ENCODE data around the gene UGT2B7. TPM values are rescaled to one million over a fixed set of nuclear protein-coding genes. Genes with fewer than 3 reads are reported as not detected.

The UGT2B7 gene
- total RNA-seq, 1 donor from 2014 or later, result 218 TPM

GRCh38 chr4:69147334-69147733 is 51.1 kb downstream of the UGT2B7 start:
- ATAC-seq, result peak; percentile 58
- DNase-seq (ENCODE audit: low spot score), result peak; percentile 48

GRCh38 chr4:69154021-69154420 is 57.7 kb downstream of the UGT2B7 start:
- no peak for ATAC-seq
- no peak for DNase-seq (ENCODE audit: low spot score)

GRCh38 chr4:69156913-69157312 is 60.6 kb downstream of the UGT2B7 start:
- no peak for DNase-seq (ENCODE audit: low spot score)
- peak; percentile 76 for ATAC-seq

Other genes starting within 250 kb of the UGT2B7 start
- 16.6 TPM for gene UGT2A3, start 144.7 kb upstream of the UGT2B7 start, total RNA-seq
- gene UGT2B11, start 118.3 kb downstream of the UGT2B7 start, total RNA-seq, result 0.25 TPM
- not detected for gene UGT2B28, start 184.0 kb downstream of the UGT2B7 start, total RNA-seq